B cell (primary cell): ENCODE results near the gene ABCB4. TPM values are rescaled to one million over a fixed set of nuclear protein-coding genes. Genes with fewer than 3 reads are reported as not detected.
"Not testable (repeated sequence)": the region's sequence is repeated elsewhere in the genome, so short reads cannot be mapped to it uniquely, and the experiment has no call there.

ENCODE experiments used
- ATAC-seq: fragments of 200-7000 bp; cut with Tn5 transposase; one replicate; pipeline ENCODE4 v1.10.0; 2021; ENCODE audit warnings: low read depth, mild to moderate bottlenecking, moderate number of reproducible peaks, moderate library complexity
- CTCF ChIA-PET: fragments of 350-600 bp; sonication (Branson Sonifier 250); formaldehyde crosslinking; loops from one replicate; lab custom pipeline; 2021; ENCODE audit warnings: antibody characterized with exemption, inconsistent platforms; lab: Charles Lee
- POLR2A ChIA-PET: fragments of 350-600 bp; sonication (Branson Sonifier 250); formaldehyde crosslinking; loops from one replicate; lab custom pipeline; 2021; ENCODE audit warnings: antibody characterized with exemption; lab: Charles Lee
- DNase-seq: peaks from one replicate; pipeline ENCODE4 v3.0.0; 2013
- H2AFZ ChIP-seq: 2 replicates; pipeline ENCODE4 v1.6.1; 2012; ENCODE audit warnings: mild to moderate bottlenecking, low read depth, low read length; ENCODE audit not compliant: insufficient read depth, poor library complexity, severe bottlenecking
- H3K27ac ChIP-seq, 2 donors: 1 replicate in 1 of 2; 2 replicates in 1 of 2; pipeline ENCODE4 v1.5.1; 2012 to 2013; ENCODE audit warnings: low read length in 2 of 2, mild to moderate bottlenecking in 2 of 2, moderate library complexity in 1 of 2
- H3K27me3 ChIP-seq, 4 experiments: fragments of 200-600 bp in 1 of 4; sonication (generic) in 1 of 4; replicated peaks in 1 of 4; 1 replicate in 2 of 4; 2 replicates in 2 of 4; pipeline versions ENCODE4 v1.6.1 to v1.7.0; 2013 to 2016; ENCODE audit warnings: low read length in 3 of 4, mild to moderate bottlenecking in 2 of 4, mixed read lengths in 1 of 4, moderate library complexity in 1 of 4; ENCODE audit not compliant: insufficient read depth in 4 of 4, control insufficient read depth in 3 of 4; ENCODE audit errors: control extremely low read depth in 1 of 4
- H3K36me3 ChIP-seq, 2 experiments: replicated peaks in 1 of 2; 1 replicate in 1 of 2; 2 replicates in 1 of 2; pipeline versions ENCODE4 v1.6.1 to v1.7.1; 2013; ENCODE audit warnings: low read length in 1 of 2; ENCODE audit not compliant: insufficient read depth in 2 of 2, control insufficient read depth in 1 of 2; ENCODE audit errors: control extremely low read depth in 1 of 2, extremely low read depth in 1 of 2
- H3K4me1 ChIP-seq, 2 donors: fragments of 200-600 bp in 1 of 2; sonication (generic) in 1 of 2; 1 replicate in 1 of 2; 2 replicates in 1 of 2; pipeline versions ENCODE4 v1.5.1 to v1.6.1; 2013 to 2017; ENCODE audit warnings: low read length in 2 of 2; ENCODE audit not compliant: control insufficient read depth in 2 of 2, insufficient read depth in 2 of 2
- H3K4me2 ChIP-seq: replicated peaks from 2 replicates; pipeline ENCODE3; 2012; ENCODE audit warnings: mild to moderate bottlenecking, low read depth, low read length; ENCODE audit not compliant: poor library complexity, severe bottlenecking
- H3K4me3 ChIP-seq, 5 experiments: fragments of 200-600 bp in 1 of 5; sonication (generic) in 1 of 5; 1 replicate in 3 of 5; 2 replicates in 2 of 5; pipeline versions ENCODE4 v1.5.1 to v1.7.0; 2011 to 2016; ENCODE audit warnings: low read length in 4 of 5, mild to moderate bottlenecking in 4 of 5, low read depth in 2 of 5, control low read depth in 1 of 5, moderate library complexity in 1 of 5; ENCODE audit not compliant: insufficient read depth in 1 of 5; ENCODE audit errors: control extremely low read depth in 1 of 5, extremely low read depth in 1 of 5
- H3K79me2 ChIP-seq: fragments of 200-600 bp; sonication (generic); one replicate; pipeline ENCODE4 v1.6.0; 2016; ENCODE audit warnings: low read length; ENCODE audit not compliant: control insufficient read depth, insufficient read depth
- H3K9ac ChIP-seq: fragments of 200-600 bp; sonication (generic); 2 replicates; pipeline ENCODE4 v1.6.1; 2017; ENCODE audit warnings: mild to moderate bottlenecking, low read length, moderate library complexity
- H3K9me3 ChIP-seq, 3 donors: one replicate each; pipeline versions ENCODE4 v1.6.1 to v1.7.1; 2013; ENCODE audit warnings: low read length in 2 of 3; ENCODE audit not compliant: control insufficient read depth in 2 of 3, insufficient read depth in 1 of 3; ENCODE audit errors: control extremely low read depth in 1 of 3
- H4K20me1 ChIP-seq: 2 replicates; pipeline ENCODE4 v1.6.0; 2012; ENCODE audit warnings: mild to moderate bottlenecking, low read length; ENCODE audit not compliant: insufficient read depth, control insufficient read depth, poor library complexity, severe bottlenecking
- H3K27ac Mint-ChIP-seq: one replicate; pipeline ENCODE4 v1.8.0; 2021; ENCODE audit warnings: mixed read lengths
- H3K27me3 Mint-ChIP-seq: one replicate; pipeline ENCODE4 v1.8.0; 2021; ENCODE audit warnings: mixed read lengths
- H3K4me1 Mint-ChIP-seq: one replicate; pipeline ENCODE4 v1.8.0; 2021; ENCODE audit warnings: mixed read lengths
- H3K4me3 Mint-ChIP-seq: one replicate; pipeline ENCODE4 v1.8.0; 2021; ENCODE audit warnings: mixed read lengths
- H3K9me3 Mint-ChIP-seq: one replicate; pipeline ENCODE4 v1.8.0; 2022; ENCODE audit warnings: mixed read lengths; ENCODE audit not compliant: insufficient read depth
- EZH2 ChIP-seq: IDR thresholded peaks from 2 replicates; pipeline ENCODE4 v1.6.1; 2012; ENCODE audit warnings: borderline replicate concordance, low read depth, mild to moderate bottlenecking, moderate library complexity, low read length; ENCODE audit not compliant: insufficient read depth, poor library complexity, severe bottlenecking
- WGBS: methylation state at CpG from one replicate; pipeline ENCODE4 v1.1.5; 2013; ENCODE audit warnings: missing lambda C conversion rate; ENCODE audit not compliant: insufficient coverage; 5-methylcytosine and 5-hydroxymethylcytosine counted together
- intact Hi-C: fragments of 100-400 bp; cut with micrococcal nuclease; formaldehyde crosslinking; loops from one replicate; pipeline ENCODE4 v1.10.0; 2022
- polyA plus RNA-seq: library from polyadenylated mRNA; depleted of rRNA; stranded (reverse); fragments of >200 nt; gene quantifications from 2 replicates; pipeline ENCODE4 v1.2.3, GENCODE V29; 2012
- total RNA-seq, 2 donors: library from RNA; stranded (reverse); fragments of 120-200 nt in 1 of 2; gene quantifications; 1 replicate in 1 of 2; 2 replicates in 1 of 2; pipeline versions ENCODE4 v1.2.3 to v1.2.4, GENCODE V29; 2013 to 2022
- TF ChIP-seq, protein P1 (sequence below): fragments of 200-600 bp; IDR thresholded peaks from one replicate; pipeline ENCODE4 v1.8.0; 2022; ENCODE audit warnings: antibody characterized with exemption, mild to moderate bottlenecking

ABCB4 gene
- total and polyA plus RNA-seq, 2 donors (not counting 1 experiment from before 2014, with no cell fraction given) = 16.6 to 40.0 TPM

DNA sequence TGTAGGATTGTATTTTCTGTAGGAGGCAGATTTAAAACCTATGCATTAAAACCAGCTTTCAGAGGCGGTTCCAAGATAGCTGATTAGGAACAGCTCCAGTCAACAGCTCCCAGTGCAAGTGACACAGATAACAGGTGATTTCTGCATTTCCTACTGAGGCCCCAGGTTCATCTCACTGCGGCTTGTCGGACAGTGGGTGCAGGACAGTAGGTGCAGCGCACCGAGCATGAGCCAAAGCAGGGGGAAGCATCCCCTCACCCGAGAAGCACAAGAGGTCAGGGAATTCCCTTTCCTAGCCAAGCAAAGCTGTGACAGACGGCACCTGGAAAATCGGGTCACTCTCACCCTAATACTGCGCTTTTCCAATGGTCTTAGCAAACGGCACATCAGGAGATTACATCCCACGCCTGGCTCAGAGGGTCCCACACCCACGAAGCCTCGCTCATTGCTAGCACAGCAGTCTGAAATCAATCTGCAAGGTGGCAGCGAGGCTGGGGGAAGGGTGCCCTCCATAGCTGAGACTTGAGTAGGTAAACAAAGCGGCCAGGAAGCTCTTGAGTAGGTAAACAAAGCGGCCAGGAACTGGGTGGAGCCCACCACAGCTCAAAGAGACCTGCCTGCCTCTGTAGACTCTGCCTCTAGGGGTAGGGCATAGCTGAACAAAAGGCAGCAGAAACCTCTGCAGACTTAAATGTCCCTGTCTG, 10.5 kb downstream of the ABCB4 start:
- WGBS = 87% methylated on average over 15 of the region's 16 CpGs
- H3K4me2 ChIP-seq, H3K4me3 ChIP-seq, ATAC-seq, H3K9me3 ChIP-seq, DNase-seq, H3K27ac Mint-ChIP-seq, H3K4me1 ChIP-seq, intact Hi-C loops, H3K4me3 Mint-ChIP-seq, H3K9ac ChIP-seq, H3K27ac ChIP-seq, H3K27me3 ChIP-seq, H2AFZ ChIP-seq, H3K9me3 Mint-ChIP-seq, H3K27me3 Mint-ChIP-seq, POLR2A ChIA-PET: not testable (repeated sequence)
- peaks cover 2 to 40% of the 10 kb centered on the region in 2 experiments for H3K36me3 ChIP-seq
- H3K4me1 Mint-ChIP-seq = peaks cover 35% of the 10 kb centered on the region
- peaks cover 15% of the 10 kb centered on the region for H4K20me1 ChIP-seq
- CTCF ChIA-PET = interaction anchor here (0.7 kb wide), 1 partner anchor 98 kb away, joined by 3 read pairs; no protein-coding TSS in a partner anchor
- H3K79me2 ChIP-seq = peaks cover 37% of the 10 kb centered on the region

DNA sequence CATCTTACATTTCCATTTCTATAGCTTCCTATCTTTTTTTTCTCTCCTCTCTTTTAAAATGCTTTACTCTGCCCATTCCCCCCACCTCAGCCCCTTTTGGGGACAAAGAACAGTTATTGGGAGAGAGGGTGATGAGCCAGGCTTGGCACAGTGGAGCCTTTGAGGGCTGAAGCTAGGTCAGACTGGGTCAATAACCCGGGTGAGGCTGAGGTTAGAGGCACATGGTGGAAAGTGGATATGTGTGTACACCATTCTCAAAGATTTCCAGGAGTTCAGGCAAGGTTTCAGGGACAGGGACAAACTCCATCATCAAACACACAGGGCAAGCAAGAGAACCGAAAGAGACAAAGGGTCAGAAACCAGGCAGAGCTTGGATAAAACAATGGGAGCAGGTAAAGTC, 11.5 kb downstream of the ABCB4 start:
- TF ChIP-seq, protein P1, sequence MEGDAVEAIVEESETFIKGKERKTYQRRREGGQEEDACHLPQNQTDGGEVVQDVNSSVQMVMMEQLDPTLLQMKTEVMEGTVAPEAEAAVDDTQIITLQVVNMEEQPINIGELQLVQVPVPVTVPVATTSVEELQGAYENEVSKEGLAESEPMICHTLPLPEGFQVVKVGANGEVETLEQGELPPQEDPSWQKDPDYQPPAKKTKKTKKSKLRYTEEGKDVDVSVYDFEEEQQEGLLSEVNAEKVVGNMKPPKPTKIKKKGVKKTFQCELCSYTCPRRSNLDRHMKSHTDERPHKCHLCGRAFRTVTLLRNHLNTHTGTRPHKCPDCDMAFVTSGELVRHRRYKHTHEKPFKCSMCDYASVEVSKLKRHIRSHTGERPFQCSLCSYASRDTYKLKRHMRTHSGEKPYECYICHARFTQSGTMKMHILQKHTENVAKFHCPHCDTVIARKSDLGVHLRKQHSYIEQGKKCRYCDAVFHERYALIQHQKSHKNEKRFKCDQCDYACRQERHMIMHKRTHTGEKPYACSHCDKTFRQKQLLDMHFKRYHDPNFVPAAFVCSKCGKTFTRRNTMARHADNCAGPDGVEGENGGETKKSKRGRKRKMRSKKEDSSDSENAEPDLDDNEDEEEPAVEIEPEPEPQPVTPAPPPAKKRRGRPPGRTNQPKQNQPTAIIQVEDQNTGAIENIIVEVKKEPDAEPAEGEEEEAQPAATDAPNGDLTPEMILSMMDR = no peak
- TF ChIP-seq EZH2 = no peak
- ATAC-seq (no peak), DNase-seq (no peak)
- Histone ChIP-seq H3K9me3 (no peaks in the 10 kb centered on the region), H2AFZ (no peak overlapping the region), H3K4me2 (no peak overlapping the region), H3K79me2 (peaks cover 37% of the 10 kb centered on the region), H3K27me3 (no peaks in the 10 kb centered on the region), H4K20me1 (peaks cover 22% of the 10 kb centered on the region), H3K9ac (no peak overlapping the region), H3K4me3 (no peak overlapping the region), H3K27ac (no peak overlapping the region), H3K36me3 (peaks cover 3 to 50% of the 10 kb centered on the region in 2 experiments), H3K4me1 (peaks cover 0 to 2% of the 10 kb centered on the region in 2 donors)
- H3K4me1 Mint-ChIP-seq = peaks cover 29% of the 10 kb centered on the region
- intact Hi-C loops = no loop called here
- H3K4me3 Mint-ChIP-seq = no peak overlapping the region
- H3K27ac Mint-ChIP-seq = peak overlapping the region; percentile 2
- no peaks in the 10 kb centered on the region for H3K27me3 Mint-ChIP-seq
- POLR2A ChIA-PET = no interaction called here
- WGBS = 100% methylated on average over 1 of the region's 2 CpGs
- CTCF ChIA-PET = interaction anchor here (0.7 to 1.3 kb wide), 2 partner anchors 99 to 152 kb away, joined by 3 read pairs; no protein-coding TSS in a partner anchor
- H3K9me3 Mint-ChIP-seq = no peaks in the 10 kb centered on the region

DNA sequence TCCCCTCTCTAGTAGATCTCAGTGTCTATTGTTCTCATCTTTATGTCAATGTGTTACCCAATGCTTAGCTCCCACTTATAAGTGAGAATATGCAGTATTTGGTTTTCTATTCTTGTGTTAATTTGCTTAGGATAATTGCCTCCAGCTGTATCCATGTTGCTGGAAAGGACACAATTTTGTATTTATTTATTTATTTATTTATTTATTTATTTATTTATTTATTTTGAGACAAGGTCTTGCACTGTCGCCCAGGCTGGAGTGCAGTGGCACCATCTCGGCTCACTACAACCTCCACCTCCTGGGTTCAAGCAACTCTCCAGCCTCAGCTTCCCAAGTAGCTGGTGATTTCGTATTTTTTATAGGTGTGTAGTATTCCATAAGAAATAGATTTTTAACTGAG, 15.0 kb downstream of the ABCB4 start:
- Histone ChIP-seq H3K79me2 (peaks cover 23% of the 10 kb centered on the region), H4K20me1 (peaks cover 22% of the 10 kb centered on the region), H3K36me3 (peaks cover 14 to 75% of the 10 kb centered on the region in 2 experiments)
- no CpG with 5 or more reads among the region's 3 CpGs for WGBS
- H3K27me3 Mint-ChIP-seq, H3K4me1 Mint-ChIP-seq, H3K27me3 ChIP-seq, CTCF ChIA-PET, H3K27ac ChIP-seq, H3K4me3 Mint-ChIP-seq, ATAC-seq, DNase-seq, POLR2A ChIA-PET, H3K9me3 Mint-ChIP-seq, H3K9ac ChIP-seq, H3K4me1 ChIP-seq, H3K4me2 ChIP-seq, H3K27ac Mint-ChIP-seq, intact Hi-C loops, H2AFZ ChIP-seq, H3K9me3 ChIP-seq, H3K4me3 ChIP-seq: not testable (repeated sequence)
